Measurements from ENCODE around the gene OR2A7. TPM values are rescaled to one million over a fixed set of nuclear protein-coding genes. Genes with fewer than 3 reads are reported as not detected.
"Not testable (repeated sequence)": the region's sequence is repeated elsewhere in the genome, so short reads cannot be mapped to it uniquely, and the experiment has no call there.

Gene OR2A7
- polyA plus RNA-seq, 1 donor: 16.7 TPM

DNA sequence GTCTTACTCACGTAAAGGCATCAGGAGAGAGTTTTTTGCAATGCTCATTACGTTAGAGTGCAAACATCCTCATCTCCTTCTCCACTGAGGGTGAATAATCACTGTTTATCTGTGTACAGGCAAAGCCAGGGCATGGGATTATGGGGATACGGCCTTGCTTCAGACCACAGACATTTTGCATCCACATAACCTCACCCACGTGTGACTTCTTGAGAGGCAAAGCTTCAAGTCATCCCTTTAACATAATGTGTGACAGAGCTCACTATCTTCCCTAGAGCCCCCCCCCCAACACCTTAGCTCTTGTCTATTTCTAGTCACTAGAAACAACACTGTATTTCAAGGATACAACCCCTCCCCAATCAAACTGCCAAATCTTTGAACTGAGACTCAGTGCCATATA lies 27.0 kb upstream of the OR2A7 start:
- H3K27me3 ChIP-seq (ENCODE audit: control insufficient read depth, insufficient read depth, low read length); H3K27ac ChIP-seq (ENCODE audit: low read length); H3K36me3 ChIP-seq (ENCODE audit: control insufficient read depth, insufficient read depth, low read length); H3K4me3 ChIP-seq (ENCODE audit: low read length); H3K4me1 ChIP-seq (ENCODE audit: control insufficient read depth, insufficient read depth, low read length); H3K9me3 ChIP-seq (ENCODE audit: control insufficient read depth, low read depth, low read length): not testable (repeated sequence)
- DNase-seq: peak in 1 of 2 donors; percentile 1
- WGBS (ENCODE audit: insufficient coverage, low lambda C conversion rate): no CpG with 5 or more reads among the region's 4 CpGs

DNA sequence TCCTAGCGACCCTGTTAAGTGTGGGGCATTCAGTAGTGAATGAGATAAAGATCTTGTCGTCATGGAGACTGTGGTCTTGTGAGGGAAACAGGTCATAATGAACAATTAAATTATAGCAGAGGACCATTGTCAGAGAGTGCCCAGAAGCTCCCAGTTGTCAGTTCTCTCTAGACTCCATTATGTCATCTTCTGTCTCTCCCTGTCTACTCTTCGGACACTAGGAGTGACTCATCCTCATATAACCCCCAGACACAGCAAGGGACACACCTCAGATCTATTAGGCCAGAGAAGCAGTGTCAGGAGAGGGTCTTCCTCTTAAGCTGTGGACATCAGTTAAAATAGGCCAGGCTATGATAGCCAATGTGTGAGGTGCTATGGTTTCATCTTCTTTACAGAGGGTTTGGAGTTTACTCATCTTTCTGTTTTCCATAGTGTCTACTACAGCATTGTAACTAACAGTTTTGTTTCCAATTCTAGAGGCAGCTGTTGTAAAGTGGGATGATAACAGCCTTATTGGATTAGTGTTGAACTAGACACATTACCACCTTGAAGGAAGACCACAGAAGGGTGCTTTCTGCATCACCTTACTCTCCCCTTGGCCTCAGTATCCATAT lies 22.7 kb upstream of the OR2A7 start:
- H3K27ac ChIP-seq (ENCODE audit: low read length); H3K36me3 ChIP-seq (ENCODE audit: control insufficient read depth, insufficient read depth, low read length); DNase-seq; H3K9me3 ChIP-seq (ENCODE audit: control insufficient read depth, low read depth, low read length); H3K27me3 ChIP-seq (ENCODE audit: control insufficient read depth, insufficient read depth, low read length); H3K4me3 ChIP-seq (ENCODE audit: low read length); H3K4me1 ChIP-seq (ENCODE audit: control insufficient read depth, insufficient read depth, low read length): not testable (repeated sequence)
- no CpG with 5 or more reads among the region's 3 CpGs for WGBS (ENCODE audit: insufficient coverage, low lambda C conversion rate)

DNA sequence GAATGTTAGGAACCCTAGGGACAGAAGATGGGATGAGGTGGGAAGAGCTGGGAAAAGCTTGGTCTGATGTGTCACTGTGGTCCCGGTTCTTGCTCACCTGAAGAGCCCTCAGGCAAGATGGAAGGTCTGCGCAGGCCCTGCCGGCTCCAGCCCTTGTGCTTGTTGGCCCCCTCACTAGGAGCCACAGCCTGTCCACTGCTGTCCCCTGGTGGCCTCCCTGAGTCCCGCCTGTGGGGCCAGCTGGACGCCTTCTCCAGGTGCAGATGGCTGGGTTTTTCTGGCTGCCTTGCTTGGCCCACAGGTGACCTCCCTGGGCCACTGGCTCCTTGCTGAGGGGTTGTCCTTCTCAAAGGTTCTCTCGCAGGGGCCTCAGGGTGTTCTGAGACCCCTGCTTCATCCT lies 19.1 kb upstream of the OR2A7 start:
- not testable (repeated sequence) for H3K4me1 ChIP-seq (ENCODE audit: control insufficient read depth, insufficient read depth, low read length); H3K4me3 ChIP-seq (ENCODE audit: low read length); H3K9me3 ChIP-seq (ENCODE audit: control insufficient read depth, low read depth, low read length); DNase-seq; H3K27me3 ChIP-seq (ENCODE audit: control insufficient read depth, insufficient read depth, low read length); H3K36me3 ChIP-seq (ENCODE audit: control insufficient read depth, insufficient read depth, low read length); H3K27ac ChIP-seq (ENCODE audit: low read length)
- no CpG with 5 or more reads among the region's 6 CpGs for WGBS (ENCODE audit: insufficient coverage, low lambda C conversion rate)

DNA sequence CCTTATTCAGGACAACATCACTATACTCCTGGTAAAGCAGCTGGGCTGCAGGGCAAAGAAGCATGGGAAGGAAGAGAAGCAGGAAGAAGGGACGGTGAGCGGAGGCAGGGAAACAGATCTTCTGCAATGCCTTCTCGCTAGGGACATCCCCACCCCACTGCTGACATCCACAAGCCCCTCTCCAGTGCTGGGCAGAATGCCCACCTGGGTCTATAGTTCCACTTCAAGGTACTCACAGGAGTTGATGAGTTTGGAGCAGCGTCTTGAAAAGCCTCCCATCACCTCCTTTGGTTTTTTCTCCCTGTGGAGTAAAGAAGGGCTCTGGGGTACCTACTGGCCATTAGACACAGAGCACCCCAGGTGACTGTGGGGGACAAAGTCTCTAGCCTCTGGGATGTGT lies 17.9 kb upstream of the OR2A7 start:
- not testable (repeated sequence) for H3K9me3 ChIP-seq (ENCODE audit: control insufficient read depth, low read depth, low read length); H3K27ac ChIP-seq (ENCODE audit: low read length); DNase-seq; H3K4me3 ChIP-seq (ENCODE audit: low read length); H3K4me1 ChIP-seq (ENCODE audit: control insufficient read depth, insufficient read depth, low read length); H3K27me3 ChIP-seq (ENCODE audit: control insufficient read depth, insufficient read depth, low read length); H3K36me3 ChIP-seq (ENCODE audit: control insufficient read depth, insufficient read depth, low read length)
- WGBS (ENCODE audit: insufficient coverage, low lambda C conversion rate): no CpG with 5 or more reads among the region's 4 CpGs

DNA sequence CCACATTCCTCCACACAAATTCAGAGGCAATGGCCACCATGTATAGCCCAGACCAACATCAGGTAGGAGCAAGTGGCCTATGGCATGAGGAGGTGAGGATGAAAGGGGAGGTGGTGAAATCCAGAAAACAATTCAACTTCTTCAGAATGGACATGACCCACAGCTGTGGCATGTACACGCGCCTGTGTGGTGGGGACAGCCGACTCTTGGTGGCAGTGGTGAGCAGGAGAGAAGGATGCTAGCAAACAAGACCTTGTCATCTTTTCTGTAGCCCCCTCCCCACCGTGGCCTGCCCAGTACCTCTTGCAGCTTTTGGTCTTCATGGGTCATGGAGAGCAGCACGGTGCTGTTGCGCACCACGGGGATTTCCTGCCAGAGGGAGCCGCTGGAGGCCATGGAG lies 17.4 kb upstream of the OR2A7 start:
- no CpG with 5 or more reads among the region's 8 CpGs for WGBS (ENCODE audit: insufficient coverage, low lambda C conversion rate)
- not testable (repeated sequence) for H3K4me1 ChIP-seq (ENCODE audit: control insufficient read depth, insufficient read depth, low read length); H3K9me3 ChIP-seq (ENCODE audit: control insufficient read depth, low read depth, low read length); H3K27me3 ChIP-seq (ENCODE audit: control insufficient read depth, insufficient read depth, low read length); H3K4me3 ChIP-seq (ENCODE audit: low read length); H3K36me3 ChIP-seq (ENCODE audit: control insufficient read depth, insufficient read depth, low read length); H3K27ac ChIP-seq (ENCODE audit: low read length); DNase-seq

DNA sequence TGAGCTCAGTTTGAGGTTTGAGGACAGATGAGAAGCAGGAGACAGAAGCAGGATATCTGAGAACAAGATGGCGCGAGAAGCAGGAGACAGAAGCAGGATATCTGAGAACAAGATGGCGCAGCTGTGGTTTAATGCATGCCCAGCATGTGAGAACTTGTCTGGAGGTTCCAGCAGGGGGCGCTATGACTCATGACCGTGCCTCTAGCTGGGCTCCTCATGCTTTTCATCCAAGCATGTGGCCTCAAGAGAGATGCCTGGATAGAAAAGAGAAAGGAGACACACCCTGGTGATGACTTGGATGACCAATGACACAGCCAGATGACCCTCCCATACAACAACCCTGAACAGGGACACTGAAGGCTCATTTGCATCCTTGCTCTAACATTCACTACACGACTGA lies 15.4 kb upstream of the OR2A7 start:
- not testable (repeated sequence) for H3K27me3 ChIP-seq (ENCODE audit: control insufficient read depth, insufficient read depth, low read length); H3K4me1 ChIP-seq (ENCODE audit: control insufficient read depth, insufficient read depth, low read length); H3K4me3 ChIP-seq (ENCODE audit: low read length); H3K36me3 ChIP-seq (ENCODE audit: control insufficient read depth, insufficient read depth, low read length); DNase-seq; H3K27ac ChIP-seq (ENCODE audit: low read length); H3K9me3 ChIP-seq (ENCODE audit: control insufficient read depth, low read depth, low read length)
- 100% methylated on average over 1 of the region's 6 CpGs for WGBS (ENCODE audit: insufficient coverage, low lambda C conversion rate)

DNA sequence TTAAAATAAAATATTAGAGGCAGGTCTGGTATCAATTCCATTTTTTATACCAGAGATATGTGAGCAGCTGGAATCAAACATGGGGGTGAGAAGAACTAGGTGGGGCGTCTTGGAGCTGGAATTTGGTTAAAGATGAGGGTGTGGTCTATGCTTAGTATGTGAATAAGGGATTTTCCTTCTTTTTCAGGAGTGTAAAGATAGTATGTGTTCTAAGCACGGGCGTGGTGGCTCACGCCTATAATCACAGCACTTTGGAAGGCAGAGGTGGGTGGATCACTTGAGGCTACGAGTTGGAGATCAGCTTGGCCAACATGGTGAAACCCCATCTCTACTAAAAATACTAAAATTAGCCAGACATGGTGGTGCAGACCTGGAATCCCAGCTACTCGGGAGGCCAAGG lies 10.7 kb upstream of the OR2A7 start:
- H3K27ac ChIP-seq (ENCODE audit: low read length); H3K4me1 ChIP-seq (ENCODE audit: control insufficient read depth, insufficient read depth, low read length); DNase-seq; H3K9me3 ChIP-seq (ENCODE audit: control insufficient read depth, low read depth, low read length); H3K36me3 ChIP-seq (ENCODE audit: control insufficient read depth, insufficient read depth, low read length); H3K4me3 ChIP-seq (ENCODE audit: low read length); H3K27me3 ChIP-seq (ENCODE audit: control insufficient read depth, insufficient read depth, low read length): not testable (repeated sequence)
- no CpG with 5 or more reads among the region's 6 CpGs for WGBS (ENCODE audit: insufficient coverage, low lambda C conversion rate)

DNA sequence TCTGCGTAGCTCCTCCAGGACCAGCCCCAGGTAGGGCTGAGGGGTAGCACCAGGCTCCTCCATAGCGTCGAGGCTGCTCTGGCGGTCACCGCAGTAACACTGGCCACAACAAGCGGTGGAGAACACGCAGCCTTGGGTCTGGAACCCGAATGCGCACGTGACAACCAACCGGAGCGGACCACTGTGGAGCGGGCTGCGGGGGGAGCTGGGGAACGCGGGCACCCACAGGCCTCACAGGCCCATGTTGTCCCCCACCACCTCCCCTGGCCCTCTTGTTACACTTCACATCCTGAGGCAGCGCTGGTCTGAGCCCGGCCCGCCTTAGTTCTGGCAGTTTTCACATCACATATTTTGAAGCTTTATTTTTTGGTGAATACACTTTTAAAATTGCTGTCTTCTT lies 4.6 kb upstream of the OR2A7 start, which contains the start of gene CTAGE8:
TSS of gene CTAGE8 (minus strand) at position 101 of the 400 bp plus-strand sequence. CDS start at position 63, 38 bp downstream.
- not testable (repeated sequence) for H3K4me3 ChIP-seq (ENCODE audit: low read length); H3K9me3 ChIP-seq (ENCODE audit: control insufficient read depth, low read depth, low read length); H3K27ac ChIP-seq (ENCODE audit: low read length); H3K36me3 ChIP-seq (ENCODE audit: control insufficient read depth, insufficient read depth, low read length); DNase-seq; H3K27me3 ChIP-seq (ENCODE audit: control insufficient read depth, insufficient read depth, low read length); H3K4me1 ChIP-seq (ENCODE audit: control insufficient read depth, insufficient read depth, low read length)
- no CpG with 5 or more reads among the region's 19 CpGs for WGBS (ENCODE audit: insufficient coverage, low lambda C conversion rate)

DNA sequence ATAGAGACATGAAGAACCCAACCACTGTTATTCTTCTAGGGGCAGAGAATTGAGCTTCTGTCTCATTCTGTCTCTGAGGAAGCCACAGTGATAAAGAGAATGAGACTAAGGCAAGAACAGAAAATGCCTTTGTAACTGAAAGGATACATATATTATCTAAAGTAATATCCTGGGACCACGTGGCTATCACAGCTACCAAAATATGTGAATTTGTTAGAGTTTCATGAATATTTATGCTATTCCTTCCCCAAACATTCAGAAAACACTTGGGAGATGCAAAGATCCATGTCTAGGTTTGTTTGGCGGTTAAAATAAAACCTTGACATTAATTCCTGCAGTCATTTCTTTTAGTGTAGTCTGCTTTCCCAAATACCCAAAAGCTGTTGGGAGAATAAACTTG lies 2.5 kb downstream of the OR2A7 start:
- not testable (repeated sequence) for H3K27me3 ChIP-seq (ENCODE audit: control insufficient read depth, insufficient read depth, low read length); DNase-seq; H3K4me3 ChIP-seq (ENCODE audit: low read length); H3K9me3 ChIP-seq (ENCODE audit: control insufficient read depth, low read depth, low read length); H3K27ac ChIP-seq (ENCODE audit: low read length); H3K4me1 ChIP-seq (ENCODE audit: control insufficient read depth, insufficient read depth, low read length); H3K36me3 ChIP-seq (ENCODE audit: control insufficient read depth, insufficient read depth, low read length)
- WGBS (ENCODE audit: insufficient coverage, low lambda C conversion rate): no CpG with 5 or more reads among the region's 2 CpGs

DNA sequence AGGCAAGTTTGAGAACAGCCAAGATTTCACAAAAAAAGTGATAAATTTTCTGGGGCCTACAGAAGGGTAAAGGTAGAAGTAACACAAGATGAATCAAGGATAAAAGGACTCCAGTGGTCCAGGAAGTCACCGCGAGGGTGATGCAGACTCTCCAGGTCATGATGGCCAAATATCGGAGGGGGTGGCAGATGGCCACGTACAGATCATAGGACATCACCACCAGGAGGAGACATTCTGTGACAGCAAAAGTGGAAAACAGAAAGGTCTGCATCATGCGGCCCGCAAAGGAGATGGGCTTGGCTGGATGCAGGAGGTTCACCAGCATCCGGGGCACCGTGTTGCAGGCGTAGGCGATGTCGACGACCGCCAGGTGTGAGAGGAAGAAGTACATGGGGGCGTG lies 5.5 kb downstream of the OR2A7 start:
- no CpG with 5 or more reads among the region's 14 CpGs for WGBS (ENCODE audit: insufficient coverage, low lambda C conversion rate)
- DNase-seq; H3K4me3 ChIP-seq (ENCODE audit: low read length); H3K27me3 ChIP-seq (ENCODE audit: control insufficient read depth, insufficient read depth, low read length); H3K27ac ChIP-seq (ENCODE audit: low read length); H3K9me3 ChIP-seq (ENCODE audit: control insufficient read depth, low read depth, low read length); H3K4me1 ChIP-seq (ENCODE audit: control insufficient read depth, insufficient read depth, low read length); H3K36me3 ChIP-seq (ENCODE audit: control insufficient read depth, insufficient read depth, low read length): not testable (repeated sequence)

DNA sequence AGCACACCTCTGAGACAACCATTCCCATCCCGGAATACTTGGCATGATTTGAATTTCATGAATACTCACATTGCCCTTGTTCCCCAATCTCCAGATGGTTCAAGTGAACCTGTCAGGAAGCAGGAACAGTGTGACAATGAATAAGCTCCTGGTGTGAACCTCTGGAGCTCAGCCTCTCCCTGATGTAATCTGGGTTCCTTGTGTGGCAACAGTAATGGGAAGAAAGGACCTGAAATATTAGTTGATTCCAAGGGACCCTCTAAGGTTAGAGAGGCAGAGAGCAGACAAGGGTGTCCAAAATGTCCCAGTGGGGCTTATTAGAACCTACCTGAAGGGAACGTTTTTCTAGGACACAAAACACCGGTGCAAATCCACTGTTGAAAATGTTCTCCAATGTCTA lies 8.5 kb downstream of the OR2A7 start:
- Histone ChIP-seq H3K27me3 (ENCODE audit: control insufficient read depth, insufficient read depth, low read length) (no peaks in the 10 kb centered on the region), H3K36me3 (ENCODE audit: control insufficient read depth, insufficient read depth, low read length) (no peaks in the 10 kb centered on the region), H3K4me1 (ENCODE audit: control insufficient read depth, insufficient read depth, low read length) (no peaks in the 10 kb centered on the region), H3K4me3 (ENCODE audit: low read length) (no peak overlapping the region), H3K9me3 (ENCODE audit: control insufficient read depth, low read depth, low read length) (no peaks in the 10 kb centered on the region), H3K27ac (ENCODE audit: low read length) (no peak overlapping the region)
- peak in 1 of 2 donors; percentile 7 for DNase-seq
- WGBS (ENCODE audit: insufficient coverage, low lambda C conversion rate): 100% methylated on average over 1 of the region's 3 CpGs

Measured in large intestine (tissue), 3 donors.